IPS-NIHi11 (cell line): ENCODE data around the gene GMIP.

Experiments
- DNase-seq: peaks from one replicate; pipeline ENCODE4 v3.0.0; 2012; ENCODE audit warnings: mixed read lengths, low spot score

Gene GMIP

DNA sequence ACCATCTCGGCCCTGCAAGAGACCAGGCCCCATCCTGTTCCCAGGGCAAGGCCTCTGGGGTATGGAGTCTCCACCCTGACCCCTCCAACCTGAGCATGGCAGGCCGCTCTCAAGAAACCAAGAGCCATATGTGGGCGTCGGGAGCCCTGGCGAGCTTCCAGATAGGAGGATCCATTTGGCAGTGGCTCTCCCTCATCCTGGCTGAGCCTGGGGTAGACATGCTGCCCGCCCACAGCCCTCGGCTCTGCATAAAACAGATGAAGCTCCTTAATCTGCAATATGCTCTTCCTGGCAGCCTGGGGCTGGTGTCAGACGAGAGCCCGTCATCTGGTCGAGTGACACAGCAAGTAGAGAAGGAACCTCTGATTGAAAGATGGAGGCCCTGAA, 13.9 kb upstream of the GMIP start:
- DNase-seq, result no peak

DNA sequence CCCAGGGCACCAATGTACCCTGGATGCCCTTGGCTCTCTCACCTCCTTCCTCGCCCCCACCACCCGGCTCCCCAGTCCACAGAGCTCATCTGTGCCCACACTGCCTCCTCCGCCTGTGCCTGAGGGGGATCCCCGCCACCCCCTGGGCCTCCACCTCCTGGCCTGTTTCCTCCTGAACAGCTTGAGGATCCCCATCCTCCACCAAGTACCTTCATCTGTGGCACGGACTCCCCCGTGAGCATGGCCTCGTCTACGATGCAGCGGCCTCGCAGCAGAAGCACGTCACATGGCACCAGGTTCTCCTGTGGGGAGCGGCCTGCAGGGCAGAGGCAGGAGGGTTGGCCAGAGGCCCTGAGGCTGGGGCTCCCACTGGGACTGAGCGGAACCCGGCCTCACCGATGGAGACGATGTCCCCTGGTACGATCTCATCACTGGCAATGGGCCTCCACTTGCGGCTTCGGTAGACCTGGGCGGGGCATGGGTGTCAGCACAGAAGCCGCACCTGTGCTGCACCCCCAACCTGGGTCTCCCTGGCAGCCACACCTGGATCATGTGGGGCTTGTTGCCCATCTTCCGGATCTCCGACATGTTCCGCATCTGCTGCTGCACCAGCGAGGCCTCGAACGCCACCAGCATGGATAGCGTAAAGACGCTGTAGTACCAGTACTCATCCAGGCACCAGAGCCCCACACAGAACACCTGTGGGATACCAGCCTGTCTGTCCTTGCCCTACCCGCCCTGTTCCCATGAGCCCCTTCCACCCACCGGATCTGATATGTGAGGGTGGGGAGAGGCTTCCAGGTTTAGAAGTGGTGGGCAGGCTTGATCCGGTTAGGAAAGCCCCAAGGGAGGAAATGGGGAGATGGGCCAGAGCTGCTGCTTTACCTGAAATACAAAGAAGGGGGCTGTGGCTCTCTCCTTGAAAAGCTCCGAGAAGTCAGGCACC, 13.3 kb upstream of the GMIP start:
- no peak for DNase-seq

DNA sequence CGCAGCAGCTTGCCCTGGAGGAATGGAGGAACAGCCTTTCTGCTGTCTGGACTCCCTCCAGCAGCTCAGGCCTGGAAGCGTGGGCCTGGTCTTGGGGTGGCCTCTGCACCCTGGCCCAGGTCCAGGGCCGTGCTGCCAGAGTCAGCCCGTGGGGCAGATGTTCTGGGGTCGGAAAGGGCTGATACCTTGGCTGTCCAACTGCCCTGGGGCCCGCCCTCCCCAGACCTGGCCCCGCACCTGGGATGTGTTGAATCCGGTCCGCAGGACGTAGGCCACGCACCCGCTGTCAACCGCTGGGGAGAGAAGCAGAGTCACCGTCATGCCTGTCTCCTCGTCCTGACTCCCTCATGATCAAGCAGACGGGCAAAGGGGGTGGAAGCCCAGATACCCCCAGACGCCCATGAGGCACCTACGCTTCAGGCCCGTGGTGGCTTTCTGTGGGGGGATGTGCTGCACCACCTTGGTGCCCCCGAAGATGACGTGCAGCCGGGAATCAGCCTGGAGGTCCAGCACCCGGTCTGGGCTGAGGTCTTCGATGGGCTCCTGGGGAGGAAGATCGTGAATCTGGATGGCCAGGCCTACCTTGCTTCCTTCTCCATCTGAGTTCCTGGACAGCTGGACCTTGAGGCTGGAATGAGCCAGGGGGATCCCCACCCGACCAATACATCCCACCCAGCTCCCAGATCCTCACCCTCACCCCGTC, 12.3 kb upstream of the GMIP start:
- no peak for DNase-seq

DNA sequence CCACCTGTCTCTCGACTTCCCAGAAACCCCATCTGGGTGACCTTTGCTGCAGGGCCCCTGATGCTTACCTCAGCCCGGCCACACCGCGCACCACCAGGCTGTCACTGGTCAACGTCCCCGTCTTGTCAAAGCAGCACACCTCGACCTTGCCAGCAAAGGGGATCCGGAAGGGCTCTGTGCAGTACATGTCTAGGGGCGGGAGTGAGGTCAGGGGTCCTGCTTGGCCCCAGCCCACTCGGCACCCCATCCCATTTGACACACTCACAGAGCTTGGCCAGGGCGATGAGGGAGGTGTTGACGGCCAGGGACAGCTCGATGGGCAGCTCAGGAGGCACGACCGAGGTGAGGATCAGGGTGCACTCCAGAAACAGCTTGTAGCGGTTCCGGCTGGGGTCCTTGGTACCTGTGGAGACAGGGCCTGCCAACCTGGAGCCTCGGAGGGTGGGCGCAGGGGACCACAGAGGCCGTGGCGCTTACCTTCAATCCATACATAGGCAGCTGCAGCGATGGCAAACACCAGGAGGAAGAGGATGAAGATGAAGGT, 11.7 kb upstream of the GMIP start:
- no peak for DNase-seq

DNA sequence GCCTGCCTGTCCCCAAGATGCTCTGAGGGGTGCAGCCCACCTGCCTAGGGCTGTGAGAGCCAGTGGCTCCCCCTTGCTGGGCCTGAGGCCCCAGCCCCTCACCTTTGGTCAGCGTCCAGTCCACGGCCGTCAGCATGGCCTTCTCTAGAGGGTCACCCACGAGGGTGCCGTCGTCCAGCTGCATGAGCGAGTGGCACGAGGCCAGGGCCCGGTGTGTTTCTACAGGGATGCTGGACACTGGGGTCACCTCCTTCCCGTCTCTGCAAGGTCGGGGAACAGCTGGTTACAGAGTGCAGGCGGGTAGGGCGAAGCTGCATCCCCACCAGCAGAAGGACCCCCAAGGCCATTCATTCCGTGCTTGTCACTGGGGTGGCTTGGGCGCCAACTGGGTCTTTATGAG, 11.0 kb upstream of the GMIP start:
- DNase-seq, result no peak

DNA sequence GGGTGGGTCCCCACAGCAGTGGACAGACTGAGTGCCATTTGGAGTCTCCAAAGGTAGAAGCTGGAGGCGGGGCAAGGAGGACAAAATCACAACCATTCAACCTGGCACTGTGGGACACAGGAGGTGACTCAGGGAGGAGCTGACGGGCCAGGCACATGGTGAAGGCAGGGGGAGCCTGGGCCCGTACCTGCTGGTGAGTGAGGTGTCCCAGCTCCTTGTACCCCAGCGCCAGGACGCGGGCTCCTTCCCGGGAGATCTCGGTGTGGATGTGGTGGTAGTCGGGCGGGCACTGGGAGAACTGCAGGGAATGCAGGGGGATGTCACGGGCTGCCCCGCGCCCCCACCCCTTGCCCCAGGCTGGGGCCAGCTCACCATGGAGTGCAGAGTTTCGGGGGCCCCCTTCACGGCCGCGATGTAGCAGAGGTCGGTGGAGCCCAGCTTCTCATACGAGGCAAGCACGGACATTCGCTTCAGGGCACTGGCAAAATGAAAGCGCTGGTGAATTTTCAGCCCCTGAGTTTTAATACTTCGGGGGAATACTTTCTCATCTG, 10.2 kb upstream of the GMIP start:
- no peak for DNase-seq

DNA sequence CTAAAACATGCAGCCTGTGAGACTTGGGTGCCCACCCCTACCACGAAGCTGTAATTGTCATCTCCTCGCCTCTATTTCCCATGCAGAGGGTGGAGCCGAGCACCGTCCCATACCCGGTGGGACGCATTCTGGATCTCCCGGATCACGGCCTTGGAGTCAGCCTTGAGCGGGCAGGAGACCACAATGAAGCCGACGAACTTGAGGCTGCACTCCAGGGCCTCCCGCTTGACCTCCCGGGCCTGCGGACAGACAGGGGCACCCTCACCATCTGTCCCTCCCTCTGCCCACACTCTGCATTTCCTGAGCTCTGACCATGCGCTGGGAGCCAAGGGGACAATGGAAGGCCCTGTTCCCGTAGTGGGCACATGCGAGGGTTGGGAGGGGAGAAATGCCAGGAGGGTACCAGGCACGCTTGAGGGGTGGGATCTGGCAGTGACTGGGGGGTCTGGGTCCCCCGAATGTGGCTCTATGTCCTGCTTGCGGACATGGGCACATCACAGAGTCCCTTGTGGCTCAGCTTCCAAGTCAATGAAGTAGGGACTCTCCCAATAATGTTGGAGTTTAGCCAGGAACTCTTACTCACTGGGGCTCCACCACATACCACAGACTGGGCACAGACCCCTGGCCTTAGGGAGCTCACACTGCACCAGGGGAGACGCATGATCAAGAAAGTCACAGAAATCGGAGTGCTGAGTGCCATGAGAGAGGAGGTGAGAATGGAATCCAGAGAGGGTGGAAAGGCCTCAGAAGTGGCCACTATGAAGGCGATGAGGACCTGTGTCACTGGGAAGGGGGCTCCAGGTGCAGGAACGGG, 9.2 kb upstream of the GMIP start:
- DNase-seq, result peak; percentile 8

DNA sequence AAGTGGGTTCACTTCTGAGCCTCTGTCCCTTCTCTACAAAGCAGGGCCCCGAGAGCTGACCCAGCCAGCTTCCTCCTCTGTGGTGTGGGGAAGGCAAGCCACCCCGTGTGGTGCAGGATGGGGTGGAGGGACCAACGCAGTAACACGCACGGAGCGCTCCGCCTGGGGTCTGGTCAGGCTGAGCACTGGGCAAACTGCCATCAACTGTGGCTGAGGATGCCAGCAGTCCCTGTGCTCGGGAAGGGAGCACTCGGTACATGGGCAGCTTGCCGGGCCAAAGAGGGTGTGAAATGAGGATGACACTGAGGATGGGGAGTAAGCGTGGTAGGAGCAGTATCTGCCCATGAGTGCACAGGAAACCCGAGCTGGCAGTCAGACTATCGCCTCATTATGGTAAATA, 7.6 kb upstream of the GMIP start:
- peak; percentile 7 for DNase-seq

DNA sequence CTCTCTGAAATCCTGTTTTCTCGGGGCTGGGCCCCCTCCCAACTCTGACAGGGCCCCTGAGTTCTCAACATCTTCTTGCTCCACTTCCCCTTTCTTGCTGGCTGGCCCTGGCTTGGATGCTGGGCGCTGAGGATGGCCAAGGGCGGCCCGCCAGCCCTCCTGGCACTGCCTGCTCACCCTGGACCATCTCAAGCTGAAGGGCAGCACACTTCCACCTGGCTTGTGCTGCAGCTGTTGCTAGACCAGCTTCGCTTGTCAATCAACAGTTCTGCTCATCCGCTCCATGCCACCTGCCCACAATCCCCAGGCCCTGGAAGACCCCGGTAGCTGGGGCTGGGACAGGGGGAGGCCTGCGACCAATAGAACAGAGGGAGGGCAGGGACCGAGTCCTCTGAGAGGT, 6.9 kb upstream of the GMIP start:
- DNase-seq, result peak; percentile 5

DNA sequence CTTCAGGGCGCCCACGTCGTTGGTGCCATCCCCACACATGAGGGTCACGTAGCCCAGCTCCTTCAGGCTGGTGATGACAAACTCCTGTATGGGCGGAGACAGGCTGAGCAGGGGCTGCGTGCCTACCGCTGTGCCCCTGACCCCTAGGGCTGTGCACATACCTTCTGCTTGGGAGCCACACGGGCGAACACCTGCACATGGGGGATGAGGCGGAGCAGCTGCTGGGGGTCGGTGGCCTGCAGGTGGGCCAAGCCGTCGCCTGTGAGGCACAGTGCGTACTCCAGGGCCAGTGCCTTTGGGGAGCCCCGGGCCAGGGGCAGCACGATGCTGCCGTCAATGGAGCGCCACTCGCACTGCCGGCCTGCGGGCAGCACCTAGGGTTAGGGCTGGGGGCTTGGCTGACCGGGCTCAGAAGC, 6.1 kb upstream of the GMIP start:
- peak; percentile 9 for DNase-seq

DNA sequence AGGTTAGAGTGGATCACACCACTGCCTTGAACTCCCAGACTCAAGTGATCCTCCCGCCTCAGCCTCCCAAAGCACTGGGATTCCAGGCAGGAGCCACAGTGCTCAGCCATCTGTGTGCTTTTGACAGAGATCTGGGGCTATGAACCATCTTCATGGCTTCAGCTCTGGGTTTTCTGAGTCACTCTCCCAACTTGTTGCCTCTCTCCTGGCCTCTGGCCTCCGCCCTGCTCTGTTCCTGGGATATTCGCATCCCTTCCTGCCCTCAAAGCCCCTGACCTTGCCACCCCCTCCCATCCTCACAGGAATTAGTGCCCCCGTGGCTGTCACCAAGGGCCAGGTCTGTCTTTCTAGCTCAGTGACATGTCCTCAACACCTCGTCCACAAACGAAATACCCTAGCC, 5.7 kb upstream of the GMIP start:
- no peak for DNase-seq

DNA sequence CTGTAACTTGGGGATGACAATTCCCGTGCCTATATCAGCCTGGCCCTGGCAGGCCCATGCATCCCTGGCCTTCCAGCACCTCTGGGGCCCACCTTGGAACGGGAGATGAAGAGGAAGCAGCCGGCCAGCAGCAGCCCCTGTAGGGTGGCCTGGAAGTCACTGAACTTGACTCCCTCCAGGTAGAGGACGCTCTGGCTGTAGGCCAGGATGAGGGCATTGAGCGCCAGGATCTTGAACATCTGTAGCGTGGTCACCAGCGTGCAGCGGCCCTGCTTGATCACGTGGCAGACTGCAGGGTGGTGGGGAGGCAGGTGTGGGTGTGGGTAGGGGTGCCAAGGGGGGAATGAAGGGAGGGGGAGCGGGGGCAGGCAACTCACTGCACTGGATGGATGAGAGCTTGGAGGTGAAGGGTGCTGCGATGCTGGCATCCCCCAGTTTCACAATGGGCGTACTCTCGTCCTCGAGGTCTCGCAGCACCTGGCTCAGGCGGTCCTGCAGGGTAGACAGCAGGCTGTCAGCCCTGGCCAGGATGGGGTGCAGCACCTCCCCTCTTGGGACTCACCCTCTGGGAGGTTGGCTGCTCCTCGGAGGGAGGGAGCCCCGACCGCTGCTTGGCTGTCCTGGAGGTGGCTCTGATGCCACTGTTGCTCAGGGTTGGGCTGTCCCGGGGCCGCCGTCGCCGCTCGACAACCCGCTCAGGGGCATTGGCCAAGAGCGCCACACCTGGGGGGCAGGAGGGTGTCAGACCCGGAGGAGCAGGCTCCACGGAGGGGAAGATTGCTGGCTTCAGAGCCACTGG, 3.8 kb upstream of the GMIP start:
- no peak for DNase-seq

DNA sequence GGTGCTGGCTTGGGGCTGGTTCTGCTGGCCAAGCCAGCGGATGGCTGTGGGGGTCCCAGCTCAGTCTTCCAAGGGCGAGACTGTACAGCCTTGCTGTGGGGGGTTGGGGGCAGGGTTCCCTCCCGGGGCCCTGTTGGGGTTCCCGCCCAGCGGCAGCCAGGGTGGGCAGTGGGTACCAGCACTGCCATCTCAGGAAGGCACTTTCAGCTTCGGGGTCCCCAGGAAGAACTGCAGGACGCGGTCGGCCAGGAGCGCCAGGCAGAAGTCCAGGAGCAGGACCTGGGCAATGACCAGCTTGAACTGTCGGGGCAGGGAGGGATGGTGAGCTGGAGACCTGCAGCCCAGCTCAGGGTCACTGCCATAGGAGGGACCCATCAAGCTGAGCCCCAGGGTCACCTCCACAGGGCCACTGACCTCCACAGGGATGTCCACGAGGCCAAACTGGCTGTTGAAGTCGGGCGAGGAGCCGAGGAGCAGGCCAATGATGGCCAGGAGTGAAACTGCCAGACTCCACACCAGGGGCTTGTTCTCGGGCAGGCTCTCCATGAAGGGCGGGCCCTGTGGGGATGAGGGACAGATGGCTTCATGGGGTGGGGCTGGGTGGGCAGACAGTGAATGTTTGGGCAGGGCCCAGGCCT, 1.9 kb upstream of the GMIP start:
- no peak for DNase-seq

DNA sequence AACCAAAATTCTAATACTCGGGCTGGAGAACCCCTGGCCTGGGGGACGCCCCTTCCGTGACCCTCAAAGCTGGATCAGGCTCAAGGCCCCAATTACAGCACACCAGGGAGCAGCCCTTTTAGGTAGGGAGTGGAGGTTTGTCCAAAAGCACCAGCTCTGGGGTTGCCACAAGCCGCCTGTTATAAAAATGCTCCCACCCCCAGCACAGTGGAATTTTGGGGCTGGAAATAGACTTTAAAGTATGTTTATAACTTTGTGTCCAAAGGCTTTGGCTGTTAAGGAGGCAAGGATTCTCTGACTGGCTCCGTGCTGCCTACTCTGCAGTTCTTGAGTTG, 564 bp upstream of the GMIP start:
- no peak for DNase-seq

DNA sequence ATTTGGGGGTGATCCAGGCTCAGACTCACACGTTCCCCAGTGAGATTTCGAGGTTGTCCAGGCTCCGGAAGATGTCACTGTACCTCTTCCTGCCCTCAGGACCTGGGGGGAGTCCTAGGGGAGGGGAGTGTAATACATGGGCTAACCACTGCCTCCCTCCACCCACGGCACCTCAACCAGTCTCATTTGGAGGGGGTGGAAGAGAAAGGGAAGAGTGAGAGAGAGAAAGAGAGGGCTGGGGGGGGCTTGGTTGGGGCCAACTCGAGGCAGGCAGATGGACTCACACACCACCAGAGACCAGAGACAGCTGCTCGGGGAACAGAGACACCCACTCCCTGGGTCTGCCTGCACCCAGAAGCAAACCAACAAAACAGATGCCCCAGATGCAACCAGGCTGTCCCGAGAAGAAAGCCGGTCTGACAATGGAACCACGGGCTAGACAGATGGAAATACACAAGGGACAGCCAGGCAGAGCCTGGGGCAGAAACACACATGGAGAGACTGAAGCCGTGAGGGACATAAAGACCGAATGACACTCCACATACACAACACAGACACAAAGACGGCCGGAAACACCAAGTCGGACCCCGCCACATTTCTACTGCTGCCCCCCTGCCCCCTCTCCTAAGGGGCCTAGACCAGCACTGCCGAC, 825 bp downstream of the GMIP start:
- peak; percentile 3 for DNase-seq

DNA sequence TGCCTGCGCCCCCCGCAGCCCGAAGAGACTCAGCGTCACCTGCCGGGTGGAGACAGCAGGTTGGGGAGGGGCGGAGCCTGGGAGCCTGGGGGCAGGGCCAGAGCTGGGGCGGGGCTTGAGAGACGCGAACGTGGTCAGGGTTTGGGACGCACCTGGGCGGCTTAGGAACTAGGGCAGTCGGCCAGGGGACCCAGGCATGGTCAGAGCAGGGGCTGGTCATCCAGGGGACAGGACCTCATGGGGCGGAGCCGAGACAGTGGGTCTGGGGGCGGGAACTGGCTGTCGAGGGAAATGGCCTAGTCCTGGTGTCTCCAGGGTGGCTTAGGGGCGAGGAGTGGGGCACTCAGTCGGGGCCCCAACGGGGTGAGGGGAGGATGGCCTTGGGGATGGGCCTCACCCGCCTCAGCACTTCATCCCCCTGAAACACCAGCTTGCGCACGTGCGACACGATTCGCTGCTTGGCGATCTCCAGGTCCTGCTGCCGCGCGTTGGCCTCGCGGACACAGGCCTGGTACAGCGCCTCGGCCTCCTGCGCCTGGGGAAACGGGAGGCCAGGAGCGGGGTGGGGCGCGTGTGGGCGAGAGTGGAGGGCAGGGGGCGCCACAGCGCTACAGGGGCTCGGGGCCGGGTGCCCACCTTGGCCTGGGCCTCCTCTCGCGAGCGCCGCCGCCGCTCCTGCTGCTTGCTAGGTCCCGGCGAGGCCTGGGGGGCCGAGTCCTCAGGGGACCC, 5.8 kb downstream of the GMIP start:
- DNase-seq, result peak; percentile 94

DNA sequence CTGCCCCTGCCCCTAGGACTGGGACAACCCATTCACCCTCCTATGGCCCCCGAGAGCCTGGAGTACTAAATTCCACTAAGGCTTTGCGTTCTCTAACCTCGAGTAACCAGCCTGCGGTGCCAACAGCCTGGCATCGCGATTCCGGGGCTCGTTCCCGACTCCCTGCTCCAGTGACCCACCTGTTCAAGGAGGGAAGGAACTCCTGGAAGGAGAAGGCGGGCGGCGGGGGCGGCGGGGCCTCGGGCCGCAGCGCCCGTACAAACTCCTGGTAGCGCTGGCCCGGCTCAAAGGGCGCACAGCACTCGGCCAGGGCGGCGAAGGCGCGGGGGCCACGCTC, 6.3 kb downstream of the GMIP start:
- DNase-seq, result no peak

DNA sequence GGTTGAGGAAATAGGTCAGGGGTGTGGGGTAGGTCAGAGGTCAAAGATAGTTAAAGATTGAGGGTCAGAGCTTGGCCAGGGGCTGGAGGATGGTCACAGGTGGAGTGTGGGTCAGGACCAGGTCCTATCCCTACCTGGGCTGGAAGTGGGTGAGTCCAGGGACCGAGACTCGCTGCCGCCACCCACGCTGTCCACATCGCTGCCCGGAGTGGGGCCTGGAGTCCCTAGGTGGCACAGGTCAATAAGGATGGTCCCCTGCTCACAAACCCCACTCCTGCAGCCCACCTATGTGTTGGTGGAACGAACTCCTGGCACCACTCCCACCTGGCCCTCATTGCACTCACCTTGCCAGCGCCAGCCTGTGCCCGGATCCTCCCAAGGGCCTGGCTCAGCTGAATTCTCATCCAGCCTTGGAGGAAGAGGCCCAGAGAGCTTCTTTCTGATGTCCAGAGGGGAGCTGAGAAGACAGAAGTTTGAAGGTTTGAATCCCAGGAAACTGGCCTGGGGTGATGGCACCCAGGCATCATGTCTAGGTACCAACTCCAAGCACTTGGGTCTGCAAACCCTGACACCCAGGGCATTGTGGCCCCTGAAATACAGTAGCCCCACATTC, 6.8 kb downstream of the GMIP start:
- no peak for DNase-seq

DNA sequence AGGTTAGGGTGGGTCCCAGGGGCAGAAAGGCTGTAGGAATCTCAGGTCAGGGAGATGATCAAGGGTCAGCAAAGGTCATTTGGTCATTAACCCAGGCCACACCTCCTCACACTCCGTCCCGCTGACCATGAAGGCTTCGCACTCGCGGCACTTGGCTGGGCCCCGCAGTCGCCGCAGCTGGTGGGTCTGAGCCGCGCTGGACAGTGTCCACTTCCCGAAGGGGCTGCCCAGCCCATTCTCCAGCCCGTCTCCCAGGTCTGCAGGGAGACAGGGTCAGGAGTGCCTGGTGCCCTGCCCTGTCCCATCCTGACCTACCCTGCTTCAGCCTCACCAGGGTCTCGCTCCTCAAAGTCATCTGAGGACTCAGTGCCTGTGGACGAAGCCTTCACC, 8.1 kb downstream of the GMIP start:
- DNase-seq, result no peak
